Measurements from ENCODE around the gene AKT3.

GRCh38 chr1:243508943-243509342, 341.1 kb downstream of the AKT3 start:
- TF ChIP-seq, protein P1, sequence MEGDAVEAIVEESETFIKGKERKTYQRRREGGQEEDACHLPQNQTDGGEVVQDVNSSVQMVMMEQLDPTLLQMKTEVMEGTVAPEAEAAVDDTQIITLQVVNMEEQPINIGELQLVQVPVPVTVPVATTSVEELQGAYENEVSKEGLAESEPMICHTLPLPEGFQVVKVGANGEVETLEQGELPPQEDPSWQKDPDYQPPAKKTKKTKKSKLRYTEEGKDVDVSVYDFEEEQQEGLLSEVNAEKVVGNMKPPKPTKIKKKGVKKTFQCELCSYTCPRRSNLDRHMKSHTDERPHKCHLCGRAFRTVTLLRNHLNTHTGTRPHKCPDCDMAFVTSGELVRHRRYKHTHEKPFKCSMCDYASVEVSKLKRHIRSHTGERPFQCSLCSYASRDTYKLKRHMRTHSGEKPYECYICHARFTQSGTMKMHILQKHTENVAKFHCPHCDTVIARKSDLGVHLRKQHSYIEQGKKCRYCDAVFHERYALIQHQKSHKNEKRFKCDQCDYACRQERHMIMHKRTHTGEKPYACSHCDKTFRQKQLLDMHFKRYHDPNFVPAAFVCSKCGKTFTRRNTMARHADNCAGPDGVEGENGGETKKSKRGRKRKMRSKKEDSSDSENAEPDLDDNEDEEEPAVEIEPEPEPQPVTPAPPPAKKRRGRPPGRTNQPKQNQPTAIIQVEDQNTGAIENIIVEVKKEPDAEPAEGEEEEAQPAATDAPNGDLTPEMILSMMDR (conservative IDR thresholded peaks at IDR 0.05; ENCODE audit: low read length), result no peak
- TF ChIP-seq EZH2phosphoT487 (IDR thresholded peaks at IDR 0.05; ENCODE audit: borderline replicate concordance), result no peak
